NCI-H1048 (cell line): Measurements from ENCODE around the gene ZNF512B.
"Not testable (repeated sequence)": the region's sequence is repeated elsewhere in the genome, so short reads cannot be mapped to it uniquely, and the experiment has no call there.

Experiments used
- DNase-seq: peaks from one replicate; lab custom pipeline; 2025; lab: John Stamatoyannopoulos, UW

Gene ZNF512B

GRCh38 chr20:63963784-63964301, 5.9 kb downstream of the ZNF512B start:
- DNase-seq: no peak

GRCh38 chr20:63963348-63963741, 6.4 kb downstream of the ZNF512B start:
- DNase-seq: no peak

- DNase-seq: no peak
Observed at GRCh38 chr20:63962426-63963347, 7.0 kb downstream of the ZNF512B start.

GRCh38 chr20:63961664-63962425, 7.9 kb downstream of the ZNF512B start:
- DNase-seq: no peak

DNA sequence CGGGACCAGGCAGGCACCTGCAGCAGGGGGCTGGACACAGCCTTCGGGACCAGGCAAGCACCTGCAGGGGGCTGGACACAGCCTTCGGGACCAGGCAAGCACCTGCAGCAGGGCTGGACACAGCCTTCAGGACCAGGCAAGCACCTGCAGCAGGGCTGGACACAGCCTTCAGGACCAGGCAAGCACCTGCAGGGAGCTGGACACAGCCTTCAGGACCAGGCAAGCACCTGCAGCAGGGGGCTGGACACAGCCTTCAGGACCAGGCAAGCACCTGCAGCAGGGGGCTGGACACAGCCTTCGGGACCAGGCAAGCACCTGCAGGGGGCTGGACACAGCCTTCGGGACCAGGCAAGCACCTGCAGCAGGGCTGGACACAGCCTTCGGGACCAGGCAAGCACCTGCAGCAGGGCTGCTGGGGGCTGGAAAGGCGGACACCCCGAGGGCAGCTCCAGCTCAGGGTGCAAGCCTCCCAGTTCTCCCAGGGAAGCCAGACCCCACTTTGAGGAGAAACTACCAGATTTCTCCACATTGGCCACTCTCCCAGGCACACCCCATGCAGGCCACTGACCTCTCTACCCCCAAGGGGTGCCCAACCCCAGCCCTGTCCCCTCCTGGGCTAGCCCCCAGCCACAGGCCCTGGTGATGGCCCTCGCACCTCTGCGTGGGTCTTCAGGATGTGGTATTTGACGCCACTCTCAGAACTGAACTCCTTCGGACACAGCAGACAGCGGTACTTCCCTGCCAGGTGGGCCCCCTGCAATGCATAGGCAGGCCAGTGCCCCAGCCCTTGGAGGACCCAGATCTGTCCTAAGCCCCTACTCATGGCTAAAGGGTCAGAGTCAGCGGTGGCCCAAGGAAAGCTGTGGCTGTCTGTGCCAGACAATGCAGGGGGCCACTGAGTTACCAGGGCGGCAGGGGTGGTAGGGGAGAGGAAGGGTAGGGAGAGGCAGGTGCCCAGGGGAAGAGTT, 8.8 kb downstream of the ZNF512B start:
- not testable (repeated sequence) for DNase-seq

- DNase-seq: no peak
Observed at GRCh38 chr20:63959699-63960075, 10.0 kb downstream of the ZNF512B start.

DNA sequence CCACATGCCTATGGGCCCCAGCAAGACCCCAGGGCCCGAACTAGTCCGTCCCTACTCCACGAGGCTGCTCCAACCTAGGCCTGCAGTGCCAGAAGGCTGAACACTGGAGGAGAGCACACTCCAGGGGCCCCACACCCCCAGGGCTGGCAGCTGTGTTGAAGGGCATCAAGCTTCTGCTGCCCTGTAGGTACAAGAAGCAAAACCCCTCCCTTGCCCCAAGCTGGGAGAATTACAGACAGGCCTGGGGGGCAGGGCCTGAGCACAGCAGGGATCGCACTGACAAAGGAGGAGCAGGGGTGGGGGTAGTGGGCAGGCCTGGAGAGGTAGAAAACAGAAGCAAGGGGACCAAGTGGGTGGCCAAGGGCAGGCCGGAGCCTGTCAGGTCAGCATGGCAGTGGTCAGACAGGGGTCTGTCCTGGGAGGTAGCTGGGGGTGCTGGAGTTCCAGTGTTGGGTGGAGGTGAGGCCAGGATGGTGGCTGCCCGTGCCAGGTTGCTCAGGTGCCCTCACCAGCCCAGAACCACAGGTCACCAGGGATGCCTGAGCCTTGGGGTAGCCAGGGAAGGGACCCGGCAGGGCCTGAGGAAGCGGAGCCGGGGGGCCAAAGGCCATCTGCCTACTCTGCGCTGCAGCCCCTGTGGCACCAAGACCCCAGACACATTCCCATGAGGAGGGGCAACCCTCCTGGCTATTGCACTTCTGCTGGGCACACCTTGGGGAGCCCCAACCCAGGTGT, 10.6 kb downstream of the ZNF512B start:
- DNase-seq: no peak

DNA sequence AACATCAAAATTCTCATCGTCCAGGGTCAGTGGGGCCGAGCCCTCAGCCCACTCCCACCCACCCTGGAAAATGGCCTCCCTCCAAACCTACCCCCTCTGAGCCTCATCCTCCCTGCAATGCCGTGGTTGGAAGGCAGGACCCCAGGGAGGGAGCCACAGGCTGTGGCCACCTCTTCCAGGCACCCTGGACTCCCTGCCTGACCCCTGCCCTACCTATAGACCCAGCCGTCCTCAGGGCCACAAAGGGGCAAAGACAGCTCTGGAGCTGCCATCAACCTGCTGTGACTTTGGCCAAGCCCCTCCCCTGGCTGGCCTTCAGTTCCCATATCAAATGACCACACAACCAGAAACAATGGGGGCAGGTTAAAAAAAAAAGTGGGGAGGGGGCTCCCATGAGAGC, 11.3 kb downstream of the ZNF512B start:
- no peak for DNase-seq

GRCh38 chr20:63957690-63958441, 11.9 kb downstream of the ZNF512B start:
- no peak for DNase-seq

- DNase-seq: no peak
Observed at GRCh38 chr20:63957004-63957689, 12.6 kb downstream of the ZNF512B start.

DNA sequence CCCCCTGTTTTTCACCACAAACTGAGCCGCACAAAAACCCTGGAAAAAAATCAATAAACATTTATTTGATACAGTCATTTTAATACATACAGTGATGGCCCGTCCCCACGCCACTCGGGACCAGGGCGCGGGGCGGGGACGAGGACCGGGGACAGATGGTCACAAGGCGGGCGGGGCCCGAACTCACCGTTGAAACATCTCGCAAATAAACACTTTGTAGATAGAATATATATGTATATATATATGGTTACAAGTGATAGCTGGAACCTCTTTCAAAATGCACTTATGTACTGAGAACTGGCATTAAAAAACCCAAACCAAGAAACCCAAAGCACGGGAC, 13.1 kb downstream of the ZNF512B start:
- no peak for DNase-seq

DNA sequence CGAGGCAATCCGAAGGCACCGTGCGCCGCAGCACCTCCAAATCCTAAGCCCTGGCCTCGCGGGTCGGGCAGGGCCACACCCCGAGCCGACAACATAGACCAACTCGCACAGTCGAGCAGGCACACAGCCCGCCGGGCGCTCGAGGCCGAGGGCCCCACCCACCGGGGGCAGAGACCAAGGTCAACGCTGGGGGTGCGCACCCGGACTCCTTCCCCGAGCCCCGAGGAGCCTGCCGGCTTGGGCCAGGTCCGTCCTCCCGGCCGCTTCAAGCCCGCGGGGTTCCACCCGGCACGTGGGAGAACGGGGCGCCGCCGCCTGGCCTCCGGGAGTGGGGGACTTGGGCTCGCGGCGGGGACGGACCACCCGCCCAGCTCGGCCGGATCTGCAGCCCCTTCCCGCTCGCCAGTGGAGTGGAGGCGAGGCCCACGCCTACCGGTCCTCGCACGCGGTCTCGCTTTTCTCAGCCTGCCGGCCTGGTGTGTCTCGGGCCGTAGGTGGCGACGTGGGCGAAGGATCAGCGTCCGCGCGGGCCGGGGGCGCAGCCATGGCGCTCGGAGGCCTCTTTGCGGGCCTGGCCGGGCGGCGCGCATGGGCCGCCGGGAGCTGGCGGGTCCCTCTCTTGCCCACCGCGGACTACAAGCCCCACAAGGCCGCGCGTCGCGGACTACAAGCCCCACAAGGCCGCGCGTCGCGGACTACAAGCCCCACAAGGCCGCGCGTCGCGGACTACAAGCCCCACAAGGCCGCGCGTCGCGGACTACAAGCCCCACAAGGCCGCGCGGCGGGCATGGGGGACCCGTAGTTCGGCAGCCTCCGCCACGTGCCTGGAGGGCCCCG, 13.7 kb downstream of the ZNF512B start, which contains the start of gene UCKL1:
Gene UCKL1 (minus strand): TSS at position 590 of the 837 bp plus-strand sequence. CDS start 44 bp downstream, at position 546.
- peak; percentile 69 for DNase-seq

GRCh38 chr20:63955281-63955826, 14.4 kb downstream of the ZNF512B start:
- DNase-seq: no peak

GRCh38 chr20:63953764-63954429, 15.8 kb downstream of the ZNF512B start:
- DNase-seq: no peak

DNA sequence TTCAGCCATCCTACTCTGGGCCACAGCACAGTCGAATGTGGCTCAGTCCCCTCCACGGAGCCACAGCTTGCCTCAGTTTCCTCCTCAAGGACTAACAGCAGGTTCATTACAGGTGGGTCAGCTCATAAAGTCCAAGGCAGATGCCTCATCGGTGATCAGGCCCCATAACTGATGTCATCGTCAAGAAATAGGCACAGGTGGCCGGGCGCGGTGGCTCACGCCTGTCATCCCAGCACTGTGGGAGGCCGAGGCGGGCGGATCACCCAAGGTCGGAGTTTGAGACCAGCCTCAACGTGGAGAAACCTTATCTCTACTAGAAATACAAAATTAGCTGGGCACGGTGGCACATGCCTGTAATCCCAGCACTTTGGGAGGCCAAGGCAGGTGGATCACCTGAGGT, 17.0 kb downstream of the ZNF512B start:
- DNase-seq: no peak

DNA sequence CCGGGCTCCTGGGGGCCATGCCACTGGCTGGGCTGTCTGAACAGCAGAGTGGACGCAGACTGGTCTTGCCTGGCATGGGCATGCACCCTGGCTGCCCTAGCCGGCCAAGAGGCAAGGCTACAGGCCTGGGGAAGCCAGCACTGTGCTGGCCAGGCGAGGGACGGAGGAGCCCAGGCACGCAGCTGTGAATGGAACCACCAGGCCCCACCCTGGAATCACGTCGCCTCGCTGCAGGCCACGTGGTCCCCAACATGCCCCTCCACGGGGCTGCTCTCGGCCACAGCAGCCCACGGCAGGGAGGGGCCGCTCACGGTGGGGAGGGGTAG, 17.6 kb downstream of the ZNF512B start:
- no peak for DNase-seq

- no peak for DNase-seq
Observed at GRCh38 chr20:63951398-63952209, 18.1 kb downstream of the ZNF512B start.
